Thyroid gland (tissue), 4 donors: ENCODE results near the gene GCNA.

ENCODE experiments used
- CTCF ChIP-seq, 6 experiments: fragments of 200-600 bp in 3 of 6; fragments of 450-650 bp in 3 of 6; sonication (generic) in 3 of 6; IDR thresholded peaks; one replicate each; pipeline ENCODE4 v1.5.1; 2016 to 2019; ENCODE audit warnings: antibody characterized with exemption in 6 of 6, mild to moderate bottlenecking in 2 of 6, inconsistent platforms in 1 of 6, moderate library complexity in 1 of 6
- POLR2A ChIP-seq, 2 donors: fragments of 450-650 bp; IDR thresholded peaks; one replicate each; pipeline ENCODE4 v1.6.1; 2017; ENCODE audit warnings: antibody characterized with exemption in 2 of 2, mild to moderate bottlenecking in 2 of 2, moderate library complexity in 1 of 2

DNA sequence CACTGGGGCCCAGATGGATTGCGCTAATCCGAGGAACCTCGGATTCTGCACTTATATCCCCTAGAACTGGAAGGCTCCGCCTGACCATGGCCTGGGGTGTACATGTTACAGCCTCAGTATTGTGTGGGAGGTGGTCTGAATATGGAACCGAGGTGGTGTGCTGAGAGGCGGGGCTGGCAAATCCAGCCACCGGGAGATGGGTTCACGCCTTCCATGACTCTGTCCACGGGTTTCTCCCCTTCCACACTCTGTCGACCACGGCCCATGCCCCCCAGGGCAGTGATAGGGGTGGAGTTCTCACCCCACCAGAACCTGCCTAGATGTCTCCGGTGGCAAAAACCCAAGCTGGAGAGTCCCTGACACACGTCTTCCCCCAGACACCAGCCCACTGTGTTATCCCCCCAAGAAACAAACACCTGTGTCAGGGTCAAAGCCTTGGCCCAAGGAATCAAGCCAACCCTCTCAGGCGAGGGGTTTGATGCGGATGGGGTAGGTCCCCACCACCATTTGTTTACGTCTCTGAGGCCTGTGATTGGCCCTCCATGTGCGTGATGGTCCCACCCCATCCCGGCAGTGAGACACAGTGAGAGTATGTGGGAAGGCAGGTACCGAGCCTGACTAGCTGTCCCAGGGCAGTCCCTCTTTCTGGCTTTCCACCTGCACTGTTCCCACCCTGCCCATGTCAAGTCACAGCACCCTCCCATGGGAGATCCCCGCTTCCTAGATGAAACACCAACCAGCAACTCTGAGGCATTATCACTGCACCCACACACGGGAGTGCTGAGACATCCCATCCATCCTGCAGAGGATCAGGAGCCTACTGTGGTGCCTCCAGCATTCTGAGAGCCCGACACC lies 82.6 kb downstream of the GCNA start:
- no peak for TF ChIP-seq CTCF (IDR thresholded peaks at IDR 0.05)
- TF ChIP-seq POLR2A (IDR thresholded peaks at IDR 0.05): no peak
